ENCODE results near the gene SERPINE1.
A peak's percentile ranks its signal among the peaks of the same experiment; 100 is the strongest.

SERPINE1 gene

GRCh38 chr7:101156866-101157589 is 30.1 kb downstream of the SERPINE1 start:
- no peak for DNase-seq

- DNase-seq: no peak
Measured at GRCh38 chr7:101159696-101160674, 33.1 kb downstream of the SERPINE1 start.

GRCh38 chr7:101160910-101161309 is 34.0 kb downstream of the SERPINE1 start:
- DNase-seq: no peak

DNA sequence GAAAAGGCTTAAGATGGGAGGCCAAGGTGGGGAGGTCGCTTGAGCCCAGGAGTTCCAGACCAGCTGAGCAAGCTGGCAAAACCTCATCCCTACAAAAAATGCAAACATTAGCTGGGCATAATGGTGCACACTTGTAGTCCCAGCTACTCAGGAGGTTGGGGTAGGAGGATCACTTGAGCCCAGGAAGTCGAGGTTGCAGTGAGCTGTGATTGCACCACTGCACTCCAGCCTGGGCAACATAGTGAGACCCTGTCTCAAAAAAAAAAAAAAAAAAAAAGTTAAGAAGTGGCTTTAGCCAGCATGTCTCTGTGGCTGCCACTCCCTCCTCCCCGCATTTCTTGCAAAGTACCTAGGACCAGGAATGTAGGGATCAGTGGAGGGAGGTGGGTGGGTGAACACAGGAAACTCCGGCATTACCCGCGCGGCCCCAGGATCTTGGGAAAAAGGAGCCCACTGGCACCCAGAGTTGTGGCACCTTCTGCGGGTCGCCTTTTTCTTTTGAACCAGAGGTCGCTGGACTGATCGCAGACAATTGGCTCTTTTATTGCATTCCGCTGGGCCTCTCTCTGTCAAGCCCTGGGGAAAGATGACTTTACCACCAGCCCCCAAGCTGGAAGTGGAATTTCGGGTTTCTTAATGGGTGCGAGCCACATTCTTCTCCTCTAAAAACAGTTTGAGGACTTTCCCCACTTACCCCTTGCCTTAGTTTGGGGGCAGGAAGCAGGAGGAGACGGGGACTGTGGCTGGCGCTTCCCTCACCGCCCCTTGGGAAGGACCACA is 35.0 kb downstream of the SERPINE1 start:
- no peak for DNase-seq

DNA sequence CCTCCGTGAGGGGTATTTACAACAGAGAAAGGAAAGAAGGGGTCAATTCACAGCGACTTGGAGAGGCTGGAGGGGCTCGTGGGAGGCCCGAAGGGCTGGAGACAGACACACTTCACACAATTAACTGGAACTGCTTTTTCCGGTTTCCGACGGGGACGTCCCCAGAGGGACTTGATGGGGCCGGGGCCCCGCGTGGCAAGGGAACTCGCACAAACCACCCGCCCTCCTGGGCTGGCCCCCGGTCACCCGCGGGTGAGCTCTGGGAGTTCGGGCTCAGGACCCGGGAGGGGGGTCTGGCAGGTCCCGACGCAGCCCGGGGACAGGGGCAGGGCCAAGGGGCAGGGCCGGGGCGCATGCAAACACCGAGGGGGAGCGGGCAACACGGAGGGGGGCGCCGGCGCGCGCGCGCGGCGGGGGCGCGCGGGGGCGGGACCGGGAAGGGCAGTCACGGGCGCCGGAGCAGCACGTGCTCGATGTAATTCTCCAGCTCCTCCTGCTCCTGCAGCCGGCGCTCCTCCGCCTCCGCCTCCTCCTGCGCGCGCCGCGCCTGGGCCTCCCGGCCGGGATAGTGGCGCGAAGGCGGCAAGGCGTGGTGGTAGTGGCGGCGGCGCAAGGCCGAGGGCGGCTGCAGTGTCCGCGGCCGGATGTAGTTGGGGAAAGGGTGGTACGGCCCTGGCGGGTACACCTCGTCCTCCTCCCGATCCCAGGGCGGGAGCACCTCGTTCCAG is 35.8 kb downstream of the SERPINE1 start:
- peak; percentile 49 for DNase-seq

DNA sequence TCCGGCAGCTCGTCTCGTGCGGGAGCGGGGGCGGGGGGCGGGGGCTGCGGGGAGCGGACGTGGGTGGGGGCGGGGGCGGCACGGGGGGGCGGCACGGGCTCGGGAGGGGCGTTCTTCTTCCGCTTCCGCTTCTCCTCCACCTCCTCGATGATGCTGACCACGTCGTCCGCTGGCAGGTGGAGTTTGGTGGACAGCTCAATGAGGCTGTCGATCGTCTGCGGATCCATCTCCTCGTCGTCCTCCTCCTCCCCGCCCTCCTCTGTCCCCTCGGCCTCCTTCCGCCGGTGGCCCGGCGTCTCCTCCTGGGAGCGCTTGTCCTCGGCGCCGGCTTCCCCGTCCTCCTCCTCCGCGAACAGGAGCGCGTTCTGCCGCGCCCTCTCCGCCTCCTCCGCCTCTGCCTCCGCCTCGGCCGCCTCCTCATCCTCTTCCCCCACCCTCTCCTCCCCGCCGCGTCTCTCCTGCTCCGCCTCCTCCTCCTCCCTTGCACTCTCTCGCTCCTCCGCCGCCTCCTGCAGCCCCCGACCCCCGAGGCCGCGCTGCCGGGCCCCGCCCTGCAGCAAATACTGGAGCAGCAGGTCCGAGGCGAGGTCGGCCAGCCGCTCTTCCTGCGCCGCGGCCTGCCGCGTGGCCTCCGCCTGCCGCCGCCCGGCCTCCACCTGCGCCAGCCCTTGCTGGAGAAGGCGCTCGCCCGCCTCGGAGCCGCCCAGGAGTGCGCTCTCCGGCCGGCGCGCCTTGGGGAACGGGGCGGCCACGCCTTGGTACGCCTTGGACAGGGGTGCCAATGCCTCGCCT is 36.6 kb downstream of the SERPINE1 start:
- peak; percentile 44 for DNase-seq

DNA sequence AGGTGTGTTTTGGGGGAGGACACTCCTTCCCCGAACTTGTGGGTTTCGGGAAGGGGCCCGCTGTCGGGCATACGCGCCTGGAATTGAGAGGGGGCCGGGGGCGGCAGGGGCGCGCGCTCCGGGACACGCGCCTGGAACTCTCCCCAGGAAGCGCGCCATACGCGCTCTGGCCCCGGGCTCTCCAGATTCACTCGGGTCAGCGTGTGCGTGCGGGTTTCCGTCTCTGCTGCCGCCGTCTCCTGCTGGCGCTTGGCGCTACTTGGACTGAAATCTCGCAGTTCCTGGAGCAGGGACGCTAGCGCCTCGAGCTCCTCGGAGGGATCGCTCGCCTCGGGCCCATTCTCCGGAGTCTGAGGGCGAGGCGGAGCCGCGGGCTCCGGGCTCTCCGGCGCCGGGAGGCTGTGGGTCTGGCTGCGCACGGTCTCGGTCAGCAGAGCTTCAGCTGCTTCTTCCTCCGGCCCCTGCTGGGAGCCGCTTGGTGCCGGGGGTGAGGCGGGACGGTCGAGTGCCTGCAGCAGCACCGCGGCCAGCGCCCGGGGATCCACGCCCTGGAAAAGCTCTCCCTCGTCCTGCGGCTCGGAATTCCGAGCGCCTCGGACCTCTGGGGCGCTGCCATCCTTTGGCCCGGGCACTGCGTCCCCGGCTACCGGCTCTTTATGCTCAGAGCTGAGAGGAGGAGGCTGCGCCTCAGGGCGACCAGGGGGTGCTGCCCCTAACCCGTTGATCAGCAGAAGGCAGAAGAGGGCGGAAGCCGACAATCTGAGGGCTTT is 37.4 kb downstream of the SERPINE1 start:
- DNase-seq: no peak

GRCh38 chr7:101165075-101165957 is 38.4 kb downstream of the SERPINE1 start, which contains the start of gene VGF:
TSS of gene VGF (minus strand) at chr7:101165569. CDS start at chr7:101164843, 726 bp downstream.
- peak; percentile 96 for DNase-seq

DNA sequence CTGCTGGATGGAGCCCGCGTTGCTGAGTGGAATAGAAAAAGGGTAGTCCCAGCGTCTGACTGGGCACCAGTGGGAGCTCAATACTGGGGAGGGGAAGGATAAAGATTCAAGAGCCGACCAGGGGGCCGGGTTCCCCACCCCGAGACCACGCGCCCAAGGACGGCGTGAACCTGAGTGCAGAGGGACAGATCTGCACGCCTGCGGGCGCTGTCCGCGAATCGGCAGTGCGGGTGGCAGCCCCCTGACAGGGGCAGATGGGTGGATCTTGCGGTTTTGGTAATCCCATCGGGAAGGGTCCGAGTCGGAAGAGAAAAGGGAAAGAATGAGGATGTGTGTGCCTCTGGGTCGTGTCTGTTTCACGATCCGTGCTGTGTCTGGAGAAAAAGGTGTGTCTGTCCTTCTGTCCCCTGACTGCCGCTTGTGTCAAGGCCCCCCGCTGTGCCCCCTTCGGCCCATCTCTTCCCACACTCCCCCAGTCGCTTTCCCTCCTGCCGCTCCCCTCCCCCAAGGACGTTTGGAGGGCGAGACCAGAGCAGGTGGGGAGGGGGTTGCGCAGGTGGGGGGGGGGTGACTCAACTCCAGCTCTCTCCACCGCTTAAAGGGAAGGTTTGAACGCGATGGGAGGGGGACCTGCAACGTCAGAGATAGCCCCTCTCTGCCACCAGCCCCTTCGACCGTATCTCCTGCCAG is 39.2 kb downstream of the SERPINE1 start:
- DNase-seq: no peak

GRCh38 chr7:101166648-101166908 is 39.7 kb downstream of the SERPINE1 start:
- no peak for DNase-seq

GRCh38 chr7:101166909-101167644 is 40.2 kb downstream of the SERPINE1 start:
- DNase-seq: no peak

- DNase-seq: no peak
Measured at GRCh38 chr7:101167645-101168411, 40.9 kb downstream of the SERPINE1 start.

DNA sequence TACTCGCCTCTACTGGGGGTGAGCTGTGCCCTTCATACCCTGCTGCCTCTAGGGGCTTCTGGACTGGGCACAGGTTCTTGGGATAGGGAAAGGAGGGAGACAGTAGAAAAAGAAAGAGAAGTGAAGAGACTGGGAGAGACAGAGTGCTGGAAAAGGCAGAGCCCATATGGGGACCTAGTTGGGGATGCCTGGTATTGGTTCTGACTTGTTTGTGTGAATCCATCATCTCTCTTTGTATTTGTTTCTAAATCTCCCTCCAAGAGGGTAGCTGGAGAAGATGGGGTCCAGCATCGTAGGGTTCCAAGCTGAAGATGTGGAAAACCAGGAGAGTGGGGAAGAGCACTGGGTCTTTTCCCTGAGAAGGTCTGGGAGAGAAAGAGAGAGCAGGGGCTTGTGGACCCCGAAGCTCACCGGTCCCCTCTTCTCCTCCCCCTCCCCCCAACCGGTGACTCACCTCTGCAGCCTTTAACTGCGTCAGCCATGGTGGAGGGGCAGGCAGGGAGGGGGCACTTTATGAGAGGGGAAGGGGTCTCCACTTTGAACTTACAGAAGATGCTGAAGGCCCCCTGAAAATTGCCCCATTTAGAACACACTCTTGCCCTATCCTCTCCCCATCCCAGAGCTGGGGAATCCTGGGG is 41.6 kb downstream of the SERPINE1 start:
- DNase-seq: no peak

GRCh38 chr7:101169110-101169837 is 42.4 kb downstream of the SERPINE1 start:
- DNase-seq: no peak

DNA sequence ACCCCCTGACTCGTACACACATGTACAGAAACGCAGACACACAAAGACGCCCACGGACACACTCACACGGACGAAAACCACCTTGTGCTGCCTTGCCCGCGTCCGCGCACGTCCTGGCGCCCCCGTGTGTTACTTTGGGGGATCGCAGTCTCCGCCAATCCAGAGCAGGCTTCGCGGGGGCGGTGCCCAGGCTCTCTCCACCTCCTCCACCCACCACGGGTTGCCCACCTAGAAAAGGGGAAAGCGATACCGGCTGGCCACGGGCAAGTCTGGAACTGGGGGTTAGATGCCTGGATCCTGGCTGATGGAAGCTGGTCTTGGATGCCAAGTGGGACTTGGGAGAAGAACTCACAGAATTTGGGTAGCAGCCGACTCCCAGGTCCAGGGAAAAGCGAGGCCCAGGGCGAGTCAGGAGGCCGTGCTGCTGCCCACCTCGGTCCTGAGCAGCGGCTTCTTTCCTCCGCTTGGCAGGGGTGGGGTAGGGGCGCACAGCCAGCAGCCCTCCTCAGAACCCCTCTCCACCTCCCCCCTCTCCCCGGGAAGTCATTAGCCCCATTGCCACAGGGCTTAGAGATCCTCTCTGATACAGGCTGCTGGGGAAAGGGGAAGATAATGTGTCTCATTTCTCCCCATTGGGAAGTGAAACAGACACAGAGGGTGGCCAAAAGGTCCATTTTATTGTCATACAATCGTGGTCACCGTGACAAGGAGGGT is 43.1 kb downstream of the SERPINE1 start:
- peak; percentile 87 for DNase-seq
